HepG2 (cell line): ENCODE data around the gene CEP43. TPM values are rescaled to one million over a fixed set of nuclear protein-coding genes. Genes with fewer than 3 reads are reported as not detected.

Experiments
- ARNT2 ChIP-seq: sonication (generic); formaldehyde crosslinking; IDR thresholded peaks from 2 replicates; pipeline ENCODE4 v1.8.0; 2022; ENCODE audit warnings: mild to moderate bottlenecking, low read depth, missing genetic modification reagents, moderate library complexity
- CSRNP2 ChIP-seq: sonication (generic); formaldehyde crosslinking; conservative IDR thresholded peaks from 2 replicates; pipeline ENCODE4 v1.8.0; 2022; ENCODE audit warnings: low read depth, missing genetic modification reagents
- CTCF ChIP-seq: sonication (generic); formaldehyde crosslinking; IDR thresholded peaks from 2 replicates; pipeline ENCODE4 v1.5.0; 2020; ENCODE audit warnings: mild to moderate bottlenecking, missing genetic modification reagents, moderate library complexity
- ELK4 ChIP-seq: sonication (generic); formaldehyde crosslinking; IDR thresholded peaks from 2 replicates; pipeline ENCODE4 v1.9.0; 2021; ENCODE audit warnings: missing genetic modification reagents, borderline replicate concordance
- ETS1 ChIP-seq: sonication (generic); formaldehyde crosslinking; IDR thresholded peaks from 2 replicates; pipeline ENCODE4 v1.4.0; 2020; ENCODE audit warnings: missing genetic modification reagents
- MTF1 ChIP-seq: sonication (generic); formaldehyde crosslinking; IDR thresholded peaks from 2 replicates; pipeline ENCODE4 v1.5.0; 2020; ENCODE audit warnings: missing genetic modification reagents
- TERF1 ChIP-seq: sonication (generic); formaldehyde crosslinking; IDR thresholded peaks from 2 replicates; pipeline ENCODE4 v1.8.0; 2022; ENCODE audit warnings: mild to moderate bottlenecking, missing genetic modification reagents, moderate library complexity
- ZBTB39 ChIP-seq: sonication (generic); formaldehyde crosslinking; IDR thresholded peaks from 2 replicates; pipeline ENCODE4 v1.5.0; 2020; ENCODE audit warnings: missing genetic modification reagents
- ZFY ChIP-seq: sonication (generic); formaldehyde crosslinking; IDR thresholded peaks from 2 replicates; pipeline ENCODE4 v1.4.0; 2020; ENCODE audit warnings: missing genetic modification reagents
- ZNF224 ChIP-seq: sonication (generic); formaldehyde crosslinking; IDR thresholded peaks from 2 replicates; pipeline ENCODE4 v1.5.0; 2020; ENCODE audit warnings: mild to moderate bottlenecking, missing genetic modification reagents
- ZNF512B ChIP-seq: sonication (generic); formaldehyde crosslinking; IDR thresholded peaks from 2 replicates; pipeline ENCODE4 v1.5.1; 2020; ENCODE audit warnings: missing genetic modification reagents, mild to moderate bottlenecking, borderline replicate concordance
- ZNF558 ChIP-seq: sonication (generic); formaldehyde crosslinking; IDR thresholded peaks from 2 replicates; pipeline ENCODE4 v1.9.0; 2022; ENCODE audit warnings: mild to moderate bottlenecking, missing genetic modification reagents, borderline replicate concordance
- ZSCAN22 ChIP-seq: sonication (generic); formaldehyde crosslinking; IDR thresholded peaks from 2 replicates; pipeline ENCODE4 v1.4.0; 2020; ENCODE audit warnings: mild to moderate bottlenecking, missing genetic modification reagents
- ZSCAN31 ChIP-seq: sonication (generic); formaldehyde crosslinking; IDR thresholded peaks from 2 replicates; pipeline ENCODE4 v1.5.0; 2020; ENCODE audit warnings: low read depth, mild to moderate bottlenecking, missing genetic modification reagents
- polyA plus RNA-seq, 8 experiments: library from polyadenylated mRNA; depleted of rRNA in 3 of 8; stranded (reverse) in 7 of 8; unstranded in 1 of 8; fragments of >200 nt; fragmentation: Illumina TruSeq in 4 of 8; extraction: Trizol in 4 of 8; gene quantifications; 2 replicates each; pipeline versions ENCODE4 v1.2.1 to v1.2.3, GENCODE V29; 2011 to 2016; ENCODE audit warnings: low read depth in 4 of 8, missing spikeins in 1 of 8, mixed read lengths in 1 of 8; ENCODE audit not compliant: insufficient read depth in 1 of 8
- total RNA-seq, 5 experiments: library from RNA; depleted of rRNA; stranded (reverse); fragments of >200 nt; fragmentation: Illumina TruSeq; extraction: Trizol; gene quantifications; 2 replicates each; pipeline ENCODE4 v1.2.3, GENCODE V29; 2016; ENCODE audit warnings: low read depth in 1 of 5

Gene CEP43
- total and polyA plus RNA-seq, 2 of the 13 experiments (the other 11 are each of a cell fraction or from before 2014, with no cell fraction given) = 29.3 to 73.9 TPM

GRCh38 chr6:166989427-166990032 is 9.7 kb upstream of the CEP43 start (continued):
- TF ChIP-seq ELK4 (no peak), ZSCAN31 (CRISPR knock-in tag) (no peak), TERF1 (CRISPR knock-in tag) (no peak), ZNF224 (CRISPR knock-in tag) (no peak), ZNF558 (no peak), ZFY (CRISPR knock-in tag) (no peak), ARNT2 (no peak), ZNF512B (CRISPR knock-in tag) (no peak), ETS1 (CRISPR knock-in tag) (no peak), MTF1 (no peak), CSRNP2 (no peak), CTCF (CRISPR knock-in tag) (peak; percentile 62), ZSCAN22 (CRISPR knock-in tag) (no peak), ZBTB39 (no peak)
